HEK293 (cell line): ENCODE results near the gene CNPY1.

Source experiments
- CTCF ChIA-PET: fragments of 350-600 bp; formaldehyde crosslinking; extraction: SDS; loops from one replicate; lab custom pipeline; 2021; ENCODE audit warnings: antibody characterized with exemption; lab: Yijun Ruan, JAX
- POLR2A ChIA-PET: fragments of 300-600 bp; formaldehyde crosslinking; extraction: SDS; loops from one replicate; lab custom pipeline; 2020; ENCODE audit warnings: antibody characterized with exemption, inconsistent platforms; lab: Yijun Ruan, JAX
- H3K27ac ChIP-seq: fragments of 200-500 bp; sonication (Bioruptor generic); 2 replicates; pipeline ENCODE4 v1.5.1; 2014; ENCODE audit warnings: low read depth, low read length, control low read depth, inconsistent platforms; ENCODE audit errors: extremely low read depth
- H3K36me3 ChIP-seq, 2 experiments: fragments of 200-500 bp in 1 of 2; sonication (Bioruptor generic) in 1 of 2; 1 replicate in 1 of 2; 2 replicates in 1 of 2; pipeline ENCODE4 v1.5.1; 2014 to 2017; ENCODE audit warnings: inconsistent platforms in 2 of 2, low read length in 2 of 2; ENCODE audit not compliant: control insufficient read depth in 2 of 2, insufficient read depth in 1 of 2
- H3K4me1 ChIP-seq: fragments of 200-500 bp; sonication (Bioruptor generic); 2 replicates; pipeline ENCODE4 v1.5.1; 2014; ENCODE audit warnings: mild to moderate bottlenecking, low read length, inconsistent platforms; ENCODE audit not compliant: control insufficient read depth, insufficient read depth
- H3K4me3 ChIP-seq: 2 replicates; pipeline ENCODE4 v1.5.1; 2011; ENCODE audit warnings: low read depth, mild to moderate bottlenecking, control low read depth, low read length, moderate library complexity
- H3K9me3 ChIP-seq: fragments of 200-500 bp; sonication (Bioruptor generic); 2 replicates; pipeline ENCODE4 v1.5.1; 2014; ENCODE audit warnings: low read depth, low read length, inconsistent platforms; ENCODE audit not compliant: control insufficient read depth, insufficient read depth
- BCL11B ChIP-seq: fragments of 450-650 bp; formaldehyde crosslinking; IDR thresholded peaks from 2 replicates; pipeline ENCODE4 v1.5.1; 2016; ENCODE audit warnings: low read depth, missing biosample characterization, missing genetic modification characterization
- EGR2 ChIP-seq: fragments of 450-650 bp; formaldehyde crosslinking; IDR thresholded peaks from 2 replicates; pipeline ENCODE4 v1.5.1; 2016; ENCODE audit warnings: low read depth, missing biosample characterization, missing genetic modification characterization
- GFI1B ChIP-seq: fragments of 450-650 bp; formaldehyde crosslinking; IDR thresholded peaks from 2 replicates; pipeline ENCODE4 v1.5.1; 2016; ENCODE audit warnings: missing biosample characterization, missing genetic modification characterization
- GLIS2 ChIP-seq: fragments of 450-650 bp; formaldehyde crosslinking; IDR thresholded peaks from 2 replicates; pipeline ENCODE4 v1.5.1; 2016; ENCODE audit warnings: missing biosample characterization, missing genetic modification characterization
- MZF1 ChIP-seq: fragments of 450-650 bp; formaldehyde crosslinking; IDR thresholded peaks from 2 replicates; pipeline ENCODE4 v1.5.1; 2017; ENCODE audit warnings: missing biosample characterization, missing genetic modification characterization, borderline replicate concordance
- PRDM1 ChIP-seq: fragments of 450-650 bp; formaldehyde crosslinking; IDR thresholded peaks from 2 replicates; pipeline ENCODE4; 2016; ENCODE audit warnings: missing biosample characterization, missing genetic modification characterization
- SP7 ChIP-seq: fragments of 450-650 bp; formaldehyde crosslinking; IDR thresholded peaks from 2 replicates; pipeline ENCODE4 v1.5.1; 2016; ENCODE audit warnings: missing biosample characterization, missing genetic modification characterization
- TRIM28 ChIP-seq: IDR thresholded peaks from 2 replicates; pipeline ENCODE4 v1.6.1; 2011; ENCODE audit warnings: low read length, control low read depth, borderline replicate concordance
- ZEB2 ChIP-seq: fragments of 450-650 bp; formaldehyde crosslinking; IDR thresholded peaks from 2 replicates; pipeline ENCODE4 v1.5.1; 2016; ENCODE audit warnings: missing biosample characterization, missing genetic modification characterization
- ZNF10 ChIP-seq: fragments of 450-650 bp; formaldehyde crosslinking; IDR thresholded peaks from 2 replicates; pipeline ENCODE4 v1.5.1; 2017; ENCODE audit warnings: missing biosample characterization, missing genetic modification characterization
- ZNF175 ChIP-seq: fragments of 450-650 bp; formaldehyde crosslinking; IDR thresholded peaks from 2 replicates; pipeline ENCODE4 v1.5.1; 2016; ENCODE audit warnings: missing biosample characterization, missing genetic modification characterization
- ZNF184 ChIP-seq: fragments of 450-650 bp; IDR thresholded peaks from 2 replicates; pipeline ENCODE4 v1.5.1; 2018; ENCODE audit warnings: missing biosample characterization, mild to moderate bottlenecking, missing genetic modification characterization
- ZNF211 ChIP-seq: fragments of 450-650 bp; formaldehyde crosslinking; IDR thresholded peaks from 2 replicates; pipeline ENCODE4 v1.5.1; 2016; ENCODE audit warnings: low read depth, missing biosample characterization, missing genetic modification characterization
- ZNF221 ChIP-seq: fragments of 450-650 bp; formaldehyde crosslinking; IDR thresholded peaks from 2 replicates; pipeline ENCODE4 v1.5.1; 2017; ENCODE audit warnings: missing biosample characterization, missing genetic modification characterization, borderline replicate concordance
- ZNF223 ChIP-seq: fragments of 450-650 bp; formaldehyde crosslinking; IDR thresholded peaks from 2 replicates; pipeline ENCODE4 v1.5.1; 2016; ENCODE audit warnings: missing biosample characterization, missing genetic modification characterization
- ZNF239 ChIP-seq: fragments of 450-650 bp; formaldehyde crosslinking; IDR thresholded peaks from 2 replicates; pipeline ENCODE4 v1.5.1; 2016; ENCODE audit warnings: missing biosample characterization, missing genetic modification characterization
- ZNF302 ChIP-seq: fragments of 450-650 bp; formaldehyde crosslinking; IDR thresholded peaks from 2 replicates; pipeline ENCODE4 v1.5.1; 2016; ENCODE audit warnings: missing biosample characterization, missing genetic modification characterization, low read depth
- ZNF341 ChIP-seq: fragments of 450-650 bp; formaldehyde crosslinking; IDR thresholded peaks from 2 replicates; pipeline ENCODE4; 2016; ENCODE audit warnings: low read depth, missing biosample characterization, missing genetic modification characterization
- ZNF354C ChIP-seq: fragments of 450-650 bp; formaldehyde crosslinking; IDR thresholded peaks from 2 replicates; pipeline ENCODE4 v1.5.1; 2016; ENCODE audit warnings: missing biosample characterization, missing genetic modification characterization, low read depth, borderline replicate concordance
- ZNF37A ChIP-seq: fragments of 450-650 bp; IDR thresholded peaks from 2 replicates; pipeline ENCODE4 v1.5.1; 2018; ENCODE audit warnings: missing biosample characterization, missing genetic modification characterization
- ZNF423 ChIP-seq: fragments of 450-650 bp; formaldehyde crosslinking; IDR thresholded peaks from 2 replicates; pipeline ENCODE4 v1.5.1; 2016; ENCODE audit warnings: missing biosample characterization, missing genetic modification characterization
- ZNF501 ChIP-seq: fragments of 450-650 bp; formaldehyde crosslinking; IDR thresholded peaks from 2 replicates; pipeline ENCODE4 v1.5.1; 2016; ENCODE audit warnings: missing biosample characterization, missing genetic modification characterization
- ZNF529 ChIP-seq: fragments of 450-650 bp; formaldehyde crosslinking; IDR thresholded peaks from 2 replicates; pipeline ENCODE4 v1.5.1; 2017; ENCODE audit warnings: missing genetic modification characterization, missing biosample characterization; ENCODE audit not compliant: insufficient replicate concordance
- ZNF560 ChIP-seq: fragments of 450-650 bp; formaldehyde crosslinking; IDR thresholded peaks from 2 replicates; pipeline ENCODE4 v1.5.1; 2017; ENCODE audit warnings: missing biosample characterization, missing genetic modification characterization, borderline replicate concordance
- ZNF677 ChIP-seq: fragments of 450-650 bp; IDR thresholded peaks from 2 replicates; pipeline ENCODE4 v1.5.0; 2018; ENCODE audit warnings: missing biosample characterization, mild to moderate bottlenecking, missing genetic modification characterization, moderate library complexity
- ZNF768 ChIP-seq: fragments of 450-650 bp; formaldehyde crosslinking; IDR thresholded peaks from 2 replicates; pipeline ENCODE4 v1.5.1; 2018; ENCODE audit warnings: missing biosample characterization, mild to moderate bottlenecking, missing genetic modification characterization
- ZNF776 ChIP-seq: fragments of 450-650 bp; formaldehyde crosslinking; IDR thresholded peaks from 2 replicates; pipeline ENCODE4 v1.5.0; 2017; ENCODE audit warnings: missing biosample characterization, missing genetic modification characterization, borderline replicate concordance
- ZNF785 ChIP-seq: fragments of 450-650 bp; formaldehyde crosslinking; IDR thresholded peaks from 2 replicates; pipeline ENCODE4 v1.5.1; 2016; ENCODE audit warnings: missing biosample characterization, missing genetic modification characterization
- TF ChIP-seq, protein P1 (sequence below): fragments of 450-650 bp; formaldehyde crosslinking; IDR thresholded peaks from 2 replicates; pipeline ENCODE4 v1.5.1; 2016; ENCODE audit warnings: missing biosample characterization, missing genetic modification characterization
- TF ChIP-seq, protein P2 (sequence below): sonication (generic); formaldehyde crosslinking; IDR thresholded peaks from 2 replicates; pipeline ENCODE4 v1.8.1; 2022; ENCODE audit warnings: mild to moderate bottlenecking, moderate library complexity, missing genetic modification reagents
- TF ChIP-seq, protein P3 (sequence below): fragments of 450-650 bp; formaldehyde crosslinking; IDR thresholded peaks from 2 replicates; pipeline ENCODE4 v1.5.1; 2016; ENCODE audit warnings: missing biosample characterization, missing genetic modification characterization

The CNPY1 gene

DNA sequence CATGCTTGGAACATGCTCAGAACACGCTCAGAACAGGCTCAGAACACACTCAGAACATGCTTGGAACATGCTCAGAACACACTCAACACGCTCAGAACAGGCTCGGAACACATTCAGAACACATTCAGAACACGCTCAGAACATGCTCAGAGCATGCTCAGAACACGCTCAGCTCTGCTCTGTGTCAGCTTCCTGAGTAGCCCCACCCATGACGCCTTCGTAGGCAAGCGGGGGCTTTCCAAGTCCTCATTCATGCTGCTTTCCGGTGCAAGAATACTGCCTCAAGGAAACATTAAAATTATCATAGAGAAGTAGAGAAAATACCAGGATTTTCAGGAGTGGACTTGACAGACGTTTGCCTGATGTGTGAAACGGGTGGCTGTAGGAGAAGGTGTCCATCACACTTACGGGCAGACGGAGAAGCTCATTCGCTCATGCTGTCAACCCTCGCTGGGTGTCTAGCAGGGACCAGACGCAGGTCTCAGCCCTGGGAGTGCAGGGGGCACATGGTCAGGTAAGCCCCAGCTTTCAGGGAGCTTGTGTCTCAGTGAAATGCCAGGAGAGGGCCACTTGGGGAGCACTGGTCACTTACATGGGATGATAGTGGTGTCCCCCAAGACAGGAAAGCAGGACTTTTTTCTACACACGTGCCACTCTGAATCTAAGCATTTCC is 63.7 kb downstream of the CNPY1 start (continued):
- no peak for TF ChIP-seq ZNF37A (tag by site-specific recombination)

DNA sequence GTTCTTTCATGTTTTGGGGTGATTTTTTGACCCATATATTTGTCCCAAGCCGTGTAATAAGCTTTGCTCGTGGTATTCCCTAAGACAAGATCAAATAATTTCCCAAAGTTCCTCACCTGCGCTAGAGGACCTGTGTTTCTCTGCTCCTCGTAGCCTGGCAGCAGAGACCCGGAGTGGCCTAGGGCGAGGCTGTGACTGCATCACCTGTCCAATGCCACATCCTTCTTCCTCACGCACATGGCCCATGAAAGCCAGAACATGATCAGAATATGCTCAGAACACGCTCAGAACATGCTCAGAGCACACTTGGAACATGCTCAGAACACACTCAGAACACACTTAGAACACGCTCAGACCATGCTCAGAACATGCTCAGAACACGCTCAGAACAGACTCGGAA is 64.6 kb downstream of the CNPY1 start:
- Histone ChIP-seq H3K4me3 (no peak overlapping the region), H3K4me1 (no peaks in the 10 kb centered on the region), H3K27ac (no peak overlapping the region), H3K9me3 (no peaks in the 10 kb centered on the region), H3K36me3 (no peaks in the 10 kb centered on the region)
- ChIA-PET POLR2A (no interaction called here), CTCF (interaction anchor here (1.0 kb wide), 1 partner anchor 40 kb away, joined by 3 read pairs; no protein-coding TSS in a partner anchor)
- TF ChIP-seq ZNF221 (no peak), SP7 (tag by site-specific recombination) (no peak), ZEB2 (no peak), GFI1B (no peak), ZNF302 (tag by site-specific recombination) (no peak), ZNF677 (no peak), ZNF501 (tag by site-specific recombination) (no peak), ZNF10 (no peak), ZNF560 (no peak), MZF1 (tag by site-specific recombination) (no peak), ZNF776 (tag by site-specific recombination) (no peak), ZNF529 (tag by site-specific recombination) (no peak), ZNF239 (tag by site-specific recombination) (no peak), GLIS2 (no peak), ZNF223 (tag by site-specific recombination) (no peak), PRDM1 (no peak), ZNF341 (tag by site-specific recombination) (no peak), BCL11B (tag by site-specific recombination) (no peak), EGR2 (tag by site-specific recombination) (no peak)
- TF ChIP-seq, protein P1, sequence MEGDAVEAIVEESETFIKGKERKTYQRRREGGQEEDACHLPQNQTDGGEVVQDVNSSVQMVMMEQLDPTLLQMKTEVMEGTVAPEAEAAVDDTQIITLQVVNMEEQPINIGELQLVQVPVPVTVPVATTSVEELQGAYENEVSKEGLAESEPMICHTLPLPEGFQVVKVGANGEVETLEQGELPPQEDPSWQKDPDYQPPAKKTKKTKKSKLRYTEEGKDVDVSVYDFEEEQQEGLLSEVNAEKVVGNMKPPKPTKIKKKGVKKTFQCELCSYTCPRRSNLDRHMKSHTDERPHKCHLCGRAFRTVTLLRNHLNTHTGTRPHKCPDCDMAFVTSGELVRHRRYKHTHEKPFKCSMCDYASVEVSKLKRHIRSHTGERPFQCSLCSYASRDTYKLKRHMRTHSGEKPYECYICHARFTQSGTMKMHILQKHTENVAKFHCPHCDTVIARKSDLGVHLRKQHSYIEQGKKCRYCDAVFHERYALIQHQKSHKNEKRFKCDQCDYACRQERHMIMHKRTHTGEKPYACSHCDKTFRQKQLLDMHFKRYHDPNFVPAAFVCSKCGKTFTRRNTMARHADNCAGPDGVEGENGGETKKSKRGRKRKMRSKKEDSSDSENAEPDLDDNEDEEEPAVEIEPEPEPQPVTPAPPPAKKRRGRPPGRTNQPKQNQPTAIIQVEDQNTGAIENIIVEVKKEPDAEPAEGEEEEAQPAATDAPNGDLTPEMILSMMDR (tag by site-specific recombination), result no peak

DNA sequence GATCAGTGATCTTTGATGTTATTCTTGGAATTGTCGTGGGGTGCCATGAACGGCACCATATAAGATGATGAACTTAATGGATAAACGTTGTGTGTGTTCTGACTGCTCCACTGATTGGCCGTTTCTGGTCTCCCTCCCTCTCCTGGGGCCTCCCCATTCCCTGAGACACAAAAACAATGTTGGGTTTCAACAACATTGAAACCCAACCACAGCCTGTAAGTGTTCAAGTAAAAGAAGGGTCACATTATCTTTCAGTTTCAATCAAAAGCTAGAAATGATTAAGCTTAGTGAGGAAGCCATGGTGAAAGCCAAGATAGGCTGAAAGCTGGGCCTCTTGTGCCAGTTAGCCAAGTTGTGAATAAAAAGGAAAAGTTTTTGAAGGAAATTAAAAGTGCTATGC is 68.9 kb downstream of the CNPY1 start:
- Histone ChIP-seq H3K27ac (no peak overlapping the region), H3K36me3 (no peaks in the 10 kb centered on the region), H3K4me3 (no peak overlapping the region), H3K9me3 (no peaks in the 10 kb centered on the region), H3K4me1 (no peaks in the 10 kb centered on the region)
- ChIA-PET CTCF (interaction anchor here (0.6 to 0.7 kb wide), 2 partner anchors 9 to 132 kb away, joined by 3 to 4 read pairs; no protein-coding TSS in a partner anchor), POLR2A (no interaction called here)
- TF ChIP-seq, protein P2, sequence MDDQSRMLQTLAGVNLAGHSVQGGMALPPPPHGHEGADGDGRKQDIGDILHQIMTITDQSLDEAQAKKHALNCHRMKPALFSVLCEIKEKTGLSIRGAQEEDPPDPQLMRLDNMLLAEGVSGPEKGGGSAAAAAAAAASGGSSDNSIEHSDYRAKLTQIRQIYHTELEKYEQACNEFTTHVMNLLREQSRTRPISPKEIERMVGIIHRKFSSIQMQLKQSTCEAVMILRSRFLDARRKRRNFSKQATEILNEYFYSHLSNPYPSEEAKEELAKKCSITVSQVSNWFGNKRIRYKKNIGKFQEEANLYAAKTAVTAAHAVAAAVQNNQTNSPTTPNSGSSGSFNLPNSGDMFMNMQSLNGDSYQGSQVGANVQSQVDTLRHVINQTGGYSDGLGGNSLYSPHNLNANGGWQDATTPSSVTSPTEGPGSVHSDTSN (CRISPR knock-in tag), result no peak
- TF ChIP-seq ZNF677 (no peak), ZNF785 (no peak), ZNF354C (no peak), ZNF768 (tag by site-specific recombination) (no peak), ZNF211 (tag by site-specific recombination) (no peak), ZNF184 (tag by site-specific recombination) (no peak), TRIM28 (no peak), ZNF175 (no peak), ZNF423 (no peak)
- TF ChIP-seq, protein P3, sequence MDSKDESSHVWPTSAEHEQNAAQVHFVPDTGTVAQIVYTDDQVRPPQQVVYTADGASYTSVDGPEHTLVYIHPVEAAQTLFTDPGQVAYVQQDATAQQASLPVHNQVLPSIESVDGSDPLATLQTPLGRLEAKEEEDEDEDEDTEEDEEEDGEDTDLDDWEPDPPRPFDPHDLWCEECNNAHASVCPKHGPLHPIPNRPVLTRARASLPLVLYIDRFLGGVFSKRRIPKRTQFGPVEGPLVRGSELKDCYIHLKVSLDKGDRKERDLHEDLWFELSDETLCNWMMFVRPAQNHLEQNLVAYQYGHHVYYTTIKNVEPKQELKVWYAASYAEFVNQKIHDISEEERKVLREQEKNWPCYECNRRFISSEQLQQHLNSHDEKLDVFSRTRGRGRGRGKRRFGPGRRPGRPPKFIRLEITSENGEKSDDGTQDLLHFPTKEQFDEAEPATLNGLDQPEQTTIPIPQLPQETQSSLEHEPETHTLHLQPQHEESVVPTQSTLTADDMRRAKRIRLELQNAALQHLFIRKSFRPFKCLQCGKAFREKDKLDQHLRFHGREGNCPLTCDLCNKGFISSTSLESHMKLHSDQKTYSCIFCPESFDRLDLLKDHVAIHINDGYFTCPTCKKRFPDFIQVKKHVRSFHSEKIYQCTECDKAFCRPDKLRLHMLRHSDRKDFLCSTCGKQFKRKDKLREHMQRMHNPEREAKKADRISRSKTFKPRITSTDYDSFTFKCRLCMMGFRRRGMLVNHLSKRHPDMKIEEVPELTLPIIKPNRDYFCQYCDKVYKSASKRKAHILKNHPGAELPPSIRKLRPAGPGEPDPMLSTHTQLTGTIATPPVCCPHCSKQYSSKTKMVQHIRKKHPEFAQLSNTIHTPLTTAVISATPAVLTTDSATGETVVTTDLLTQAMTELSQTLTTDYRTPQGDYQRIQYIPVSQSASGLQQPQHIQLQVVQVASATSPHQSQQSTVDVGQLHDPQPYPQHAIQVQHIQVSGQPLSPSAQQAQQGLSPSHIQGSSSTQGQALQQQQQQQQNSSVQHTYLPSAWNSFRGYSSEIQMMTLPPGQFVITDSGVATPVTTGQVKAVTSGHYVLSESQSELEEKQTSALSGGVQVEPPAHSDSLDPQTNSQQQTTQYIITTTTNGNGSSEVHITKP (tag by site-specific recombination), result no peak
